DOHH2 (cell line): ENCODE results near the gene ARHGEF35.

Experiments
- H3F3A ChIP-seq: fragments of 200-600 bp; sonication (generic), shearing (Covaris generic); 2 replicates; pipeline ENCODE4 v1.6.0; 2016; ENCODE audit warnings: antibody characterized with exemption, mild to moderate bottlenecking; ENCODE audit not compliant: control insufficient read depth, insufficient read depth
- H3K27ac ChIP-seq: fragments of 200-600 bp; sonication (generic); 2 replicates; pipeline ENCODE4 v1.5.1; 2014; ENCODE audit warnings: low read depth, mild to moderate bottlenecking, low read length, moderate library complexity
- H3K27me3 ChIP-seq: fragments of 200-600 bp; sonication (generic); 2 replicates; pipeline ENCODE4 v1.6.1; 2014; ENCODE audit warnings: mild to moderate bottlenecking, low read length, mixed read lengths; ENCODE audit not compliant: control insufficient read depth
- H3K36me3 ChIP-seq: fragments of 200-600 bp; sonication (generic); 2 replicates; pipeline ENCODE4 v1.6.1; 2014; ENCODE audit warnings: mild to moderate bottlenecking, low read length, moderate library complexity, mixed read lengths; ENCODE audit not compliant: control insufficient read depth
- H3K4me1 ChIP-seq: fragments of 200-600 bp; sonication (generic); 2 replicates; pipeline ENCODE4 v1.6.1; 2014; ENCODE audit warnings: mild to moderate bottlenecking, low read length, mixed read lengths; ENCODE audit not compliant: control insufficient read depth
- H3K4me2 ChIP-seq: fragments of 200-600 bp; sonication (generic); 2 replicates; pipeline ENCODE4 v1.6.0; 2014; ENCODE audit warnings: mild to moderate bottlenecking, low read length, moderate library complexity
- H3K4me3 ChIP-seq: fragments of 200-600 bp; sonication (generic); 2 replicates; pipeline ENCODE4 v1.5.1; 2014; ENCODE audit warnings: mild to moderate bottlenecking, low read length, mixed read lengths
- H3K79me2 ChIP-seq: fragments of 200-600 bp; sonication (generic); 2 replicates; pipeline ENCODE4 v1.6.1; 2014; ENCODE audit warnings: mild to moderate bottlenecking, low read length, mixed read lengths; ENCODE audit not compliant: control insufficient read depth
- H3K9me2 ChIP-seq: fragments of 200-600 bp; sonication (generic); replicated peaks from 2 replicates; pipeline ENCODE4 v1.6.1; 2014; ENCODE audit warnings: mild to moderate bottlenecking, low read length, mixed read lengths; ENCODE audit not compliant: control insufficient read depth
- H3K9me3 ChIP-seq: fragments of 200-600 bp; sonication (generic); 2 replicates; pipeline ENCODE4 v1.6.1; 2014; ENCODE audit warnings: antibody characterized with exemption, low read length, mixed read lengths; ENCODE audit not compliant: control insufficient read depth, insufficient read depth
- H4K20me1 ChIP-seq: fragments of 200-600 bp; sonication (generic); 2 replicates; pipeline ENCODE4 v1.6.0; 2014; ENCODE audit warnings: low read depth, mild to moderate bottlenecking, antibody characterized with exemption, low read length, moderate library complexity; ENCODE audit not compliant: control insufficient read depth, insufficient read depth
- EZH2phosphoT487 ChIP-seq: fragments of 200-600 bp; sonication (generic); IDR thresholded peaks from 2 replicates; pipeline ENCODE4 v1.6.1; 2017; ENCODE audit warnings: borderline replicate concordance, mild to moderate bottlenecking, antibody characterized with exemption, low read length, moderate library complexity, mixed read lengths
- TF ChIP-seq, protein P1 (sequence below): fragments of 200-600 bp; sonication (generic); IDR thresholded peaks from one replicate; pipeline ENCODE4 v1.5.1; 2014; ENCODE audit warnings: antibody characterized with exemption, mild to moderate bottlenecking, low read depth, low read length; ENCODE audit not compliant: poor library complexity, severe bottlenecking

The ARHGEF35 gene

DNA sequence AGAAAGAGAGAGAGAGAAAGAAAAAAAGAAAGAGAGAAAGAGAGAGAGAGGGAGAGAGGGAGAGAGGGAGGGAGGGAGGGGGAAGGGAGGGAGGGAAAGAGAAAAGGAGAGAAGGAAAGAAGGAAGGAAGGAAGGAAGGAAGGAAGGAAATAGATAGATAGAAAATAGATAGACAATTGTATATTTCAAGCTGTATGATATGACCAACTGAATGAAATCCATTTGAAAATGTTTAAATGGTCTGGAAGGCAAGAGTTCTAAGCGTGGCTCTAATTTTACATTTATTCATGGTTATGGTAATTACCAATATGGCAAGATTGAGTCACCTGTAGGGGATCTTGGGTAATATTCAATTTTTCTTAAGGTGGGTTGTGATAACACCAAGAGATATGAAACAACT, 36.8 kb downstream of the ARHGEF35 start:
- no peaks in the 10 kb centered on the region for H3K27me3 ChIP-seq

DNA sequence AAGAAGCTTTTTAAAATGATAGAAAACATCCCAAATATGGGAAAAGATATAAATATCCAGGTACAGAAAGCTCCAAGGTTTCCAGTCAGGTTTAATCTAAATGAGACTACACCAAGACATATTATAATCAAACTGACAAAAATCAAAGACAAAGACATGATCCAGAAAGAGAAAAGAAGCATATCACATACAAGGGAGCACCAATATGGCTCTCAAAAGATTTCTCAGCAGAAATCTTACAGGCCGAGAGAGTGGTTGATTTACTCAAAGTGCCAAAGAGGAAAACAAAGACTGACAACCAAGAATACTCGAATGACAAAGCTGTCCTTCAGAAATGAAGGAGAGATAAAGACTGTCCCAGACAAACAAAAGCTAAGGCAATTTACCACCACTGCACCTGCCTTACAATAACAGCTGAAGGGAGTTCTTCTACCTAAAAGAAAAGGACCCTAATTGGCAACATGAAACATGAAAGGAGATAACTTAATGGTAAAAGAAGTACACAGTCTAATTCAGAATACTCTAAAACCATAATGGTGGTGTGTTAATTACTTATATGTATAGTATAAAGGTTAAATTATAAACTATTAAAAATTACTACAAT, 47.3 kb downstream of the ARHGEF35 start:
- H3K4me2 ChIP-seq, result no peak overlapping the region
- no peaks in the 10 kb centered on the region for H3K4me1 ChIP-seq
- no peaks in the 10 kb centered on the region for H3K36me3 ChIP-seq
- no peaks in the 10 kb centered on the region for H3K9me2 ChIP-seq
- no peaks in the 10 kb centered on the region for H3K27me3 ChIP-seq
- no peaks in the 10 kb centered on the region for H3K79me2 ChIP-seq
- no peaks in the 10 kb centered on the region for H3F3A ChIP-seq
- no peak for TF ChIP-seq EZH2phosphoT487
- TF ChIP-seq, protein P1, sequence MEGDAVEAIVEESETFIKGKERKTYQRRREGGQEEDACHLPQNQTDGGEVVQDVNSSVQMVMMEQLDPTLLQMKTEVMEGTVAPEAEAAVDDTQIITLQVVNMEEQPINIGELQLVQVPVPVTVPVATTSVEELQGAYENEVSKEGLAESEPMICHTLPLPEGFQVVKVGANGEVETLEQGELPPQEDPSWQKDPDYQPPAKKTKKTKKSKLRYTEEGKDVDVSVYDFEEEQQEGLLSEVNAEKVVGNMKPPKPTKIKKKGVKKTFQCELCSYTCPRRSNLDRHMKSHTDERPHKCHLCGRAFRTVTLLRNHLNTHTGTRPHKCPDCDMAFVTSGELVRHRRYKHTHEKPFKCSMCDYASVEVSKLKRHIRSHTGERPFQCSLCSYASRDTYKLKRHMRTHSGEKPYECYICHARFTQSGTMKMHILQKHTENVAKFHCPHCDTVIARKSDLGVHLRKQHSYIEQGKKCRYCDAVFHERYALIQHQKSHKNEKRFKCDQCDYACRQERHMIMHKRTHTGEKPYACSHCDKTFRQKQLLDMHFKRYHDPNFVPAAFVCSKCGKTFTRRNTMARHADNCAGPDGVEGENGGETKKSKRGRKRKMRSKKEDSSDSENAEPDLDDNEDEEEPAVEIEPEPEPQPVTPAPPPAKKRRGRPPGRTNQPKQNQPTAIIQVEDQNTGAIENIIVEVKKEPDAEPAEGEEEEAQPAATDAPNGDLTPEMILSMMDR, result no peak
- H3K9me3 ChIP-seq, result peaks cover 7% of the 10 kb centered on the region; the same call in 1 of the 2 replicates
- H4K20me1 ChIP-seq, result no peaks in the 10 kb centered on the region
- no peak overlapping the region for H3K4me3 ChIP-seq
- H3K27ac ChIP-seq, result no peak overlapping the region

More for the DNA sequence above, 36.8 kb downstream of the ARHGEF35 start:
- no peaks in the 10 kb centered on the region for H3K36me3 ChIP-seq
- H3K9me2 ChIP-seq, result no peaks in the 10 kb centered on the region
- no peaks in the 10 kb centered on the region for H4K20me1 ChIP-seq
- no peaks in the 10 kb centered on the region for H3K79me2 ChIP-seq
- H3K4me2 ChIP-seq, result no peak overlapping the region
- no peaks in the 10 kb centered on the region for H3F3A ChIP-seq
- no peaks in the 10 kb centered on the region for H3K4me1 ChIP-seq
- H3K9me3 ChIP-seq, result no peaks in the 10 kb centered on the region
- no peak for TF ChIP-seq EZH2phosphoT487
- no peak overlapping the region for H3K27ac ChIP-seq
- H3K4me3 ChIP-seq, result no peak overlapping the region

GRCh38 chr7:144144426-144144825, 51.2 kb downstream of the ARHGEF35 start:
- no peaks in the 10 kb centered on the region for H3K27me3 ChIP-seq
- H3F3A ChIP-seq, result no peaks in the 10 kb centered on the region
- no peak overlapping the region for H3K4me2 ChIP-seq
- H3K36me3 ChIP-seq, result no peaks in the 10 kb centered on the region
- H3K27ac ChIP-seq, result no peak overlapping the region
- no peaks in the 10 kb centered on the region for H4K20me1 ChIP-seq
- H3K4me1 ChIP-seq, result no peaks in the 10 kb centered on the region
- TF ChIP-seq, protein P1, result no peak
- TF ChIP-seq EZH2phosphoT487, result no peak
- peaks cover 7% of the 10 kb centered on the region; the same call in 1 of the 2 replicates for H3K9me3 ChIP-seq
- H3K9me2 ChIP-seq, result no peaks in the 10 kb centered on the region
- H3K79me2 ChIP-seq, result no peaks in the 10 kb centered on the region
- no peak overlapping the region for H3K4me3 ChIP-seq

- no peaks in the 10 kb centered on the region for H4K20me1 ChIP-seq
- no peaks in the 10 kb centered on the region for H3F3A ChIP-seq
- H3K9me2 ChIP-seq, result no peaks in the 10 kb centered on the region
- H3K4me3 ChIP-seq, result no peak overlapping the region
- TF ChIP-seq, protein P1, result no peak
- TF ChIP-seq EZH2phosphoT487, result no peak
- no peaks in the 10 kb centered on the region for H3K27me3 ChIP-seq
- H3K4me1 ChIP-seq, result no peaks in the 10 kb centered on the region
- H3K27ac ChIP-seq, result no peak overlapping the region
- H3K9me3 ChIP-seq, result no peaks in the 10 kb centered on the region
- H3K36me3 ChIP-seq, result no peaks in the 10 kb centered on the region
- H3K4me2 ChIP-seq, result no peak overlapping the region
- no peaks in the 10 kb centered on the region for H3K79me2 ChIP-seq
Measured at GRCh38 chr7:144142187-144142586, 53.4 kb downstream of the ARHGEF35 start.
